Prostate gland (tissue), 2 donors: Measurements from ENCODE around the gene C13orf42.

Experiments
- POLR2A ChIP-seq: fragments of 450-650 bp; IDR thresholded peaks from one replicate; pipeline ENCODE4 v1.6.1; 2016; ENCODE audit warnings: antibody characterized with exemption, mild to moderate bottlenecking
- TF ChIP-seq, protein P1 (sequence below), 4 experiments: fragments of 200-600 bp in 2 of 4; fragments of 450-650 bp in 2 of 4; sonication (generic) in 2 of 4; IDR thresholded peaks; 1 replicate in 3 of 4; 2 replicates in 1 of 4; pipeline ENCODE4 v1.5.1; 2016 to 2019; ENCODE audit warnings: antibody characterized with exemption in 4 of 4, mild to moderate bottlenecking in 2 of 4, moderate library complexity in 2 of 4

DNA sequence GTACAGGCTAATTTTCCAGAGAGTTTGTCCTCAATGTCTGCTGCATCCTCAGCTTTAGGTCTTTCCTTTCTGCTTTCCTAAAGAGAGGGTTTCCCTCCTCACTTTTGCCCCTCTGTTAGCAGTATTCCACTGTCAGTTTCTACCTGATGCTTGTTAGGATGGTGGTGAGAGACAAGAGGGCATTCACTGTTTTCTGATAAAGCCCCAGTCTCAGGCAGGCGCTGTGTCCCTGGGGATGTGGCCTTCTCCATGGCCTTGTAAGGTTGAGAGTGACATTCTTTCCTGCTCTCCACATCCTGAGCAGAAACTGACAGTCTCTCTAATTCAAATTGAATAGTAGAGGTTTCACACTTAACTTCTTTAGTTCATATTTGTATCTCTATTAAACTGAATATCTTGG is 14.9 kb downstream of the C13orf42 start:
- TF ChIP-seq, protein P1, sequence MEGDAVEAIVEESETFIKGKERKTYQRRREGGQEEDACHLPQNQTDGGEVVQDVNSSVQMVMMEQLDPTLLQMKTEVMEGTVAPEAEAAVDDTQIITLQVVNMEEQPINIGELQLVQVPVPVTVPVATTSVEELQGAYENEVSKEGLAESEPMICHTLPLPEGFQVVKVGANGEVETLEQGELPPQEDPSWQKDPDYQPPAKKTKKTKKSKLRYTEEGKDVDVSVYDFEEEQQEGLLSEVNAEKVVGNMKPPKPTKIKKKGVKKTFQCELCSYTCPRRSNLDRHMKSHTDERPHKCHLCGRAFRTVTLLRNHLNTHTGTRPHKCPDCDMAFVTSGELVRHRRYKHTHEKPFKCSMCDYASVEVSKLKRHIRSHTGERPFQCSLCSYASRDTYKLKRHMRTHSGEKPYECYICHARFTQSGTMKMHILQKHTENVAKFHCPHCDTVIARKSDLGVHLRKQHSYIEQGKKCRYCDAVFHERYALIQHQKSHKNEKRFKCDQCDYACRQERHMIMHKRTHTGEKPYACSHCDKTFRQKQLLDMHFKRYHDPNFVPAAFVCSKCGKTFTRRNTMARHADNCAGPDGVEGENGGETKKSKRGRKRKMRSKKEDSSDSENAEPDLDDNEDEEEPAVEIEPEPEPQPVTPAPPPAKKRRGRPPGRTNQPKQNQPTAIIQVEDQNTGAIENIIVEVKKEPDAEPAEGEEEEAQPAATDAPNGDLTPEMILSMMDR (IDR thresholded peaks at IDR 0.05): no peak
- TF ChIP-seq POLR2A: no peak
